Measurements from ENCODE around the gene AURKAIP1.

DNA sequence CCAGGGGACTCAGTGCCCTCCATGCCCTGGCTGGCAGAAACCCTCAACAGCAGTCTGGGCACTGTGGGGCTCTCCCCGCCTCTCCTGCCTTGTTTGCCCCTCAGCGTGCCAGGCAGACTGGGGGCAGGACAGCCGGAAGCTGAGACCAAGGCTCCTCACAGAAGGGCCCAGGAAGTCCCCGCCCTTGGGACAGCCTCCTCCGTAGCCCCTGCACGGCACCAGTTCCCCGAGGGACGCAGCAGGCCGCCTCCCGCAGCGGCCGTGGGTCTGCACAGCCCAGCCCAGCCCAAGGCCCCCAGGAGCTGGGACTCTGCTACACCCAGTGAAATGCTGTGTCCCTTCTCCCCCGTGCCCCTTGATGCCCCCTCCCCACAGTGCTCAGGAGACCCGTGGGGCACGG is 46.8 kb downstream of the AURKAIP1 start:
- no peak for TF ChIP-seq POLR2A (IDR thresholded peaks at IDR 0.05)
- TF ChIP-seq, protein P1, sequence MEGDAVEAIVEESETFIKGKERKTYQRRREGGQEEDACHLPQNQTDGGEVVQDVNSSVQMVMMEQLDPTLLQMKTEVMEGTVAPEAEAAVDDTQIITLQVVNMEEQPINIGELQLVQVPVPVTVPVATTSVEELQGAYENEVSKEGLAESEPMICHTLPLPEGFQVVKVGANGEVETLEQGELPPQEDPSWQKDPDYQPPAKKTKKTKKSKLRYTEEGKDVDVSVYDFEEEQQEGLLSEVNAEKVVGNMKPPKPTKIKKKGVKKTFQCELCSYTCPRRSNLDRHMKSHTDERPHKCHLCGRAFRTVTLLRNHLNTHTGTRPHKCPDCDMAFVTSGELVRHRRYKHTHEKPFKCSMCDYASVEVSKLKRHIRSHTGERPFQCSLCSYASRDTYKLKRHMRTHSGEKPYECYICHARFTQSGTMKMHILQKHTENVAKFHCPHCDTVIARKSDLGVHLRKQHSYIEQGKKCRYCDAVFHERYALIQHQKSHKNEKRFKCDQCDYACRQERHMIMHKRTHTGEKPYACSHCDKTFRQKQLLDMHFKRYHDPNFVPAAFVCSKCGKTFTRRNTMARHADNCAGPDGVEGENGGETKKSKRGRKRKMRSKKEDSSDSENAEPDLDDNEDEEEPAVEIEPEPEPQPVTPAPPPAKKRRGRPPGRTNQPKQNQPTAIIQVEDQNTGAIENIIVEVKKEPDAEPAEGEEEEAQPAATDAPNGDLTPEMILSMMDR (IDR thresholded peaks at IDR 0.05): no peak

Measured in testis (tissue), 2 donors.